WTC11 (cell line): Measurements from ENCODE around the gene DTX1.

Source experiments
- ATF2 ChIP-seq: sonication (generic); formaldehyde crosslinking; IDR thresholded peaks from 2 replicates; pipeline ENCODE4 v1.8.1; 2022; ENCODE audit warnings: low read depth, missing genetic modification reagents, borderline replicate concordance
- ELF4 ChIP-seq: sonication (generic); formaldehyde crosslinking; IDR thresholded peaks from 2 replicates; pipeline ENCODE4 v1.8.1; 2022; ENCODE audit warnings: low read depth, mild to moderate bottlenecking, moderate library complexity, missing genetic modification reagents
- ETV6 ChIP-seq: sonication (generic); formaldehyde crosslinking; IDR thresholded peaks from 2 replicates; pipeline ENCODE4 v1.8.1; 2022; ENCODE audit warnings: mild to moderate bottlenecking, missing genetic modification reagents
- FOXJ3 ChIP-seq: sonication (generic); formaldehyde crosslinking; IDR thresholded peaks from 2 replicates; pipeline ENCODE4 v1.9.0; 2021; ENCODE audit warnings: missing genetic modification reagents, mild to moderate bottlenecking, borderline replicate concordance
- HMGA2 ChIP-seq: fragments of 250-450 bp; sonication (Bioruptor Pico); IDR thresholded peaks from 2 replicates; pipeline ENCODE4 v1.4.0; 2021; ENCODE audit warnings: mild to moderate bottlenecking, moderate library complexity
- MXD4 ChIP-seq: fragments of 250-450 bp; sonication (Bioruptor Pico); IDR thresholded peaks from 2 replicates; pipeline ENCODE4 v1.8.0; 2021; ENCODE audit warnings: mild to moderate bottlenecking, moderate library complexity, borderline replicate concordance
- RELA ChIP-seq: sonication (generic); formaldehyde crosslinking; IDR thresholded peaks from 2 replicates; pipeline ENCODE4 v1.8.1; 2022; ENCODE audit warnings: missing genetic modification reagents, mild to moderate bottlenecking, borderline replicate concordance
- SMAD4 ChIP-seq: sonication (generic); formaldehyde crosslinking; IDR thresholded peaks from 2 replicates; pipeline ENCODE4 v1.8.0; 2022; ENCODE audit warnings: mild to moderate bottlenecking, missing genetic modification reagents
- TF ChIP-seq, protein P1 (sequence below): fragments of 250-450 bp; sonication (Bioruptor Pico); IDR thresholded peaks from 2 replicates; pipeline ENCODE4 v2.1.2; 2022; ENCODE audit warnings: mild to moderate bottlenecking, moderate library complexity
- TF ChIP-seq, protein P2 (sequence below): fragments of 200-600 bp; IDR thresholded peaks from 2 replicates; pipeline ENCODE4 v1.8.0; 2022; ENCODE audit warnings: antibody characterized with exemption
- TF ChIP-seq, protein P3 (sequence below): sonication (generic); formaldehyde crosslinking; IDR thresholded peaks from 2 replicates; pipeline ENCODE4 v1.8.1; 2023; ENCODE audit warnings: mild to moderate bottlenecking, moderate library complexity, missing genetic modification reagents
- TF ChIP-seq, protein P4 (sequence below): sonication (generic); formaldehyde crosslinking; conservative IDR thresholded peaks from 2 replicates; pipeline ENCODE4 v1.8.1; 2022; ENCODE audit warnings: mild to moderate bottlenecking, missing genetic modification reagents
- TF ChIP-seq, protein P5 (sequence below): sonication (generic); formaldehyde crosslinking; IDR thresholded peaks from 2 replicates; pipeline ENCODE4 v1.8.1; 2022; ENCODE audit warnings: missing genetic modification reagents, borderline replicate concordance
- TF ChIP-seq, protein P6 (sequence below): sonication (generic); formaldehyde crosslinking; IDR thresholded peaks from 2 replicates; pipeline ENCODE4 v1.8.1; 2023; ENCODE audit warnings: mild to moderate bottlenecking, missing genetic modification reagents, moderate library complexity

DNA sequence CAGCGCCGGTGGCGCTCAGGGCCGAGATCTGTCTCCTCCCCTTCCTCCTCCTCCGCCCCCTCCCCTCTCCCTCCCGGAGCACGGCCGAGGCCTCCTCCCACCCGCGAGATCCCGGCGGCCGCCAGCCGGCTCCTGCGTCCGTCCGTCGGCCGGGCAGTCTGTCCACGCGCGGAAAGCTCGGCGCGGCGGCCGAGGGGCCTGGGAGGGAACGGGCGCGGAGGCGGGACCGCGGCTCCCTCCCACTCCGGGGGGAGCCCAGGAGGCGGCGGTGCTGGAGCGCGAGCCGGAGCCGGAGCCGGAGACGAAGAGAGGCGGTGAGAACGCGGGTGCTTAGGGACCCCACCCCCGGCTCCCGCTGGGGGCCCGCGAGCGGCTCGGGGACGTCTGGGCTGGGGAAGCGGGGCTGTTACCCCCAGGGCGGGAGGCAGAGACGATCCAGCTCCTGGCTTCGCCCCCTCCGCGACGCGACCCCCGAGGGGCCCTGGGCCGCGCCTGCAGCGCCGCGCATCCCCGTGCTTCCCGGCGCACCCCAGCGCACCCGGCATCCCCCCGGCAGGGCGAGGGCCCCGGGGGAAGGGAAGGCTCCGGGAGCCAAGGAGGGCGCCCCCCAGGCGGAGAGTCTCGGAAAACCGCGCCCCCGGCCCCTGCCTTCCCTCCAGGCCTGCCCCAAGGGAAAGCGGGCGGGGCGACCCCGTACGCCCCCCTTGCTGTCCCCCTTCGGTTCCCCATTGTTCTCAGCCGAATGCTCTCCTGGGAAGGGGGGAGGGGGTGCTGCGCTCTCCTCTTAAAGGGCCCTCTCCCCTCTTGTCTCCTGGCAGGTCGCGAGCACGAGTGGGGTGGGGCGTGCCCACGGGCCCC is at the start of gene DTX1:
- TF ChIP-seq, protein P1, sequence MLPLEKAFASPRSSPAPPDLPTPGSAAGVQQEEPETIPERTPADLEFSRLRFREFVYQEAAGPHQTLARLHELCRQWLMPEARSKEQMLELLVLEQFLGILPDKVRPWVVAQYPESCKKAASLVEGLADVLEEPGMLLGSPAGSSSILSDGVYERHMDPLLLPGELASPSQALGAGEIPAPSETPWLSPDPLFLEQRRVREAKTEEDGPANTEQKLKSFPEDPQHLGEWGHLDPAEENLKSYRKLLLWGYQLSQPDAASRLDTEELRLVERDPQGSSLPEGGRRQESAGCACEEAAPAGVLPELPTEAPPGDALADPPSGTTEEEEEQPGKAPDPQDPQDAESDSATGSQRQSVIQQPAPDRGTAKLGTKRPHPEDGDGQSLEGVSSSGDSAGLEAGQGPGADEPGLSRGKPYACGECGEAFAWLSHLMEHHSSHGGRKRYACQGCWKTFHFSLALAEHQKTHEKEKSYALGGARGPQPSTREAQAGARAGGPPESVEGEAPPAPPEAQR: no peak
- TF ChIP-seq ELF4 (CRISPR knock-in tag) (no peak), MXD4 (no peak), FOXJ3 (CRISPR knock-in tag) (no peak), HMGA2 (CRISPR knock-in tag) (no peak), RELA (CRISPR knock-in tag) (no peak), SMAD4 (CRISPR knock-in tag) (no peak), ATF2 (no peak), ETV6 (no peak)
- TF ChIP-seq, protein P2, sequence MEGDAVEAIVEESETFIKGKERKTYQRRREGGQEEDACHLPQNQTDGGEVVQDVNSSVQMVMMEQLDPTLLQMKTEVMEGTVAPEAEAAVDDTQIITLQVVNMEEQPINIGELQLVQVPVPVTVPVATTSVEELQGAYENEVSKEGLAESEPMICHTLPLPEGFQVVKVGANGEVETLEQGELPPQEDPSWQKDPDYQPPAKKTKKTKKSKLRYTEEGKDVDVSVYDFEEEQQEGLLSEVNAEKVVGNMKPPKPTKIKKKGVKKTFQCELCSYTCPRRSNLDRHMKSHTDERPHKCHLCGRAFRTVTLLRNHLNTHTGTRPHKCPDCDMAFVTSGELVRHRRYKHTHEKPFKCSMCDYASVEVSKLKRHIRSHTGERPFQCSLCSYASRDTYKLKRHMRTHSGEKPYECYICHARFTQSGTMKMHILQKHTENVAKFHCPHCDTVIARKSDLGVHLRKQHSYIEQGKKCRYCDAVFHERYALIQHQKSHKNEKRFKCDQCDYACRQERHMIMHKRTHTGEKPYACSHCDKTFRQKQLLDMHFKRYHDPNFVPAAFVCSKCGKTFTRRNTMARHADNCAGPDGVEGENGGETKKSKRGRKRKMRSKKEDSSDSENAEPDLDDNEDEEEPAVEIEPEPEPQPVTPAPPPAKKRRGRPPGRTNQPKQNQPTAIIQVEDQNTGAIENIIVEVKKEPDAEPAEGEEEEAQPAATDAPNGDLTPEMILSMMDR: no peak
- TF ChIP-seq, protein P3, sequence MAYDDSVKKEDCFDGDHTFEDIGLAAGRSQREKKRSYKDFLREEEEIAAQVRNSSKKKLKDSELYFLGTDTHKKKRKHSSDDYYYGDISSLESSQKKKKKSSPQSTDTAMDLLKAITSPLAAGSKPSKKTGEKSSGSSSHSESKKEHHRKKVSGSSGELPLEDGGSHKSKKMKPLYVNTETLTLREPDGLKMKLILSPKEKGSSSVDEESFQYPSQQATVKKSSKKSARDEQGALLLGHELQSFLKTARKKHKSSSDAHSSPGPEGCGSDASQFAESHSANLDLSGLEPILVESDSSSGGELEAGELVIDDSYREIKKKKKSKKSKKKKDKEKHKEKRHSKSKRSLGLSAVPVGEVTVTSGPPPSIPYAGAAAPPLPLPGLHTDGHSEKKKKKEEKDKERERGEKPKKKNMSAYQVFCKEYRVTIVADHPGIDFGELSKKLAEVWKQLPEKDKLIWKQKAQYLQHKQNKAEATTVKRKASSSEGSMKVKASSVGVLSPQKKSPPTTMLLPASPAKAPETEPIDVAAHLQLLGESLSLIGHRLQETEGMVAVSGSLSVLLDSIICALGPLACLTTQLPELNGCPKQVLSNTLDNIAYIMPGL (CRISPR knock-in tag): peak; percentile 35; the same call in 1 of the 2 replicates
- TF ChIP-seq, protein P4, sequence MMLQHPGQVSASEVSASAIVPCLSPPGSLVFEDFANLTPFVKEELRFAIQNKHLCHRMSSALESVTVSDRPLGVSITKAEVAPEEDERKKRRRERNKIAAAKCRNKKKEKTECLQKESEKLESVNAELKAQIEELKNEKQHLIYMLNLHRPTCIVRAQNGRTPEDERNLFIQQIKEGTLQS (CRISPR knock-in tag): no peak
- TF ChIP-seq, protein P5, sequence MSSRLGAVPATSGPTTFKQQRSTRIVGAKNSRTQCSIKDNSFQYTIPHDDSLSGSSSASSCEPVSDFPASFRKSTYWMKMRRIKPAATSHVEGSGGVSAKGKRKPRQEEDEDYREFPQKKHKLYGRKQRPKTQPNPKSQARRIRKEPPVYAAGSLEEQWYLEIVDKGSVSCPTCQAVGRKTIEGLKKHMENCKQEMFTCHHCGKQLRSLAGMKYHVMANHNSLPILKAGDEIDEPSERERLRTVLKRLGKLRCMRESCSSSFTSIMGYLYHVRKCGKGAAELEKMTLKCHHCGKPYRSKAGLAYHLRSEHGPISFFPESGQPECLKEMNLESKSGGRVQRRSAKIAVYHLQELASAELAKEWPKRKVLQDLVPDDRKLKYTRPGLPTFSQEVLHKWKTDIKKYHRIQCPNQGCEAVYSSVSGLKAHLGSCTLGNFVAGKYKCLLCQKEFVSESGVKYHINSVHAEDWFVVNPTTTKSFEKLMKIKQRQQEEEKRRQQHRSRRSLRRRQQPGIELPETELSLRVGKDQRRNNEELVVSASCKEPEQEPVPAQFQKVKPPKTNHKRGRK (CRISPR knock-in tag): no peak
- TF ChIP-seq, protein P6, sequence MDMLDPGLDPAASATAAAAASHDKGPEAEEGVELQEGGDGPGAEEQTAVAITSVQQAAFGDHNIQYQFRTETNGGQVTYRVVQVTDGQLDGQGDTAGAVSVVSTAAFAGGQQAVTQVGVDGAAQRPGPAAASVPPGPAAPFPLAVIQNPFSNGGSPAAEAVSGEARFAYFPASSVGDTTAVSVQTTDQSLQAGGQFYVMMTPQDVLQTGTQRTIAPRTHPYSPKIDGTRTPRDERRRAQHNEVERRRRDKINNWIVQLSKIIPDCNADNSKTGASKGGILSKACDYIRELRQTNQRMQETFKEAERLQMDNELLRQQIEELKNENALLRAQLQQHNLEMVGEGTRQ (CRISPR knock-in tag): no peak
